IMR-90 (cell line): Measurements from ENCODE around the gene DPH6. TPM values are rescaled to one million over a fixed set of nuclear protein-coding genes. Genes with fewer than 3 reads are reported as not detected.

Experiments used
- ATAC-seq: fragments of 200-7000 bp; cut with Tn5 transposase; 2 replicates; pipeline ENCODE4 v1.9.1; 2020; ENCODE audit warnings: low read depth, mild to moderate bottlenecking, moderate library complexity
- BruUV-seq: library from RNA; stranded (reverse); fragments of 400-500 nt; replicated peaks from 2 replicates; lab custom pipeline; 2021; lab: Mats Ljungman, UMichigan
- CTCF ChIA-PET: fragments of 300-600 bp; formaldehyde crosslinking; extraction: SDS; loops from one replicate; lab custom pipeline; 2021; ENCODE audit warnings: antibody characterized with exemption; lab: Yijun Ruan, JAX
- POLR2A ChIA-PET: fragments of 300-600 bp; sonication (Branson Sonifier 250); formaldehyde crosslinking; loops from one replicate; lab custom pipeline; 2022; ENCODE audit warnings: antibody characterized with exemption; ENCODE audit not compliant: unreplicated experiment; lab: Charles Lee
- DNase-seq: peaks from one replicate; pipeline ENCODE4 v3.0.0; 2013
- H2AFZ ChIP-seq: replicated peaks from 2 replicates; pipeline ENCODE3; 2013; ENCODE audit warnings: low read length, mild to moderate bottlenecking; ENCODE audit not compliant: poor library complexity
- H2AK5ac ChIP-seq: 2 replicates; pipeline ENCODE4 v1.6.1; 2013; ENCODE audit warnings: low read depth, low read length, inconsistent platforms
- H2AK9ac ChIP-seq: replicated peaks from 2 replicates; pipeline ENCODE3; 2013; ENCODE audit warnings: mild to moderate bottlenecking, low read depth, low read length, moderate library complexity; ENCODE audit not compliant: poor library complexity
- H2BK120ac ChIP-seq: 2 replicates; pipeline ENCODE4 v1.6.1; 2013; ENCODE audit warnings: low read depth, low read length, inconsistent platforms
- H2BK15ac ChIP-seq: 3 replicates; pipeline ENCODE4 v1.6.1; 2013; ENCODE audit warnings: low read depth, low read length, inconsistent platforms
- H2BK20ac ChIP-seq: 2 replicates; pipeline ENCODE4 v1.6.1; 2013; ENCODE audit warnings: low read depth, mild to moderate bottlenecking, inconsistent platforms, low read length, moderate library complexity
- H2BK5ac ChIP-seq: 2 replicates; pipeline ENCODE4 v1.6.1; 2013; ENCODE audit warnings: mild to moderate bottlenecking, low read depth, low read length, inconsistent platforms; ENCODE audit not compliant: poor library complexity, severe bottlenecking
- H3K14ac ChIP-seq: replicated peaks from 2 replicates; pipeline ENCODE4 v1.6.1; 2013; ENCODE audit warnings: low read depth, low read length, inconsistent platforms
- H3K18ac ChIP-seq: 2 replicates; pipeline ENCODE4 v1.6.1; 2013; ENCODE audit warnings: low read depth, low read length, control low read depth
- H3K23ac ChIP-seq: 2 replicates; pipeline ENCODE4 v1.6.1; 2013; ENCODE audit warnings: low read depth, low read length, inconsistent platforms
- H3K27ac ChIP-seq: 2 replicates; pipeline ENCODE4 v1.5.1; 2013; ENCODE audit warnings: mild to moderate bottlenecking, control low read depth, low read length; ENCODE audit not compliant: insufficient read depth
- H3K27me3 ChIP-seq: 2 replicates; pipeline ENCODE4 v1.6.1; 2013; ENCODE audit warnings: low read length; ENCODE audit not compliant: control insufficient read depth, insufficient read depth
- H3K36me3 ChIP-seq: 2 replicates; pipeline ENCODE4 v1.6.1; 2013; ENCODE audit warnings: low read length, mixed read lengths; ENCODE audit not compliant: control insufficient read depth, insufficient read depth
- H3K4ac ChIP-seq: 2 replicates; pipeline ENCODE4 v1.6.1; 2013; ENCODE audit warnings: low read depth, low read length, inconsistent platforms
- H3K4me1 ChIP-seq: 2 replicates; pipeline ENCODE4 v1.6.1; 2013; ENCODE audit warnings: low read length, mixed read lengths; ENCODE audit not compliant: control insufficient read depth, insufficient read depth
- H3K4me2 ChIP-seq: 2 replicates; pipeline ENCODE4 v1.6.1; 2013; ENCODE audit warnings: low read depth, mild to moderate bottlenecking, control low read depth, low read length, moderate library complexity
- H3K4me3 ChIP-seq: 2 replicates; pipeline ENCODE4 v1.5.1; 2013; ENCODE audit warnings: low read depth, mild to moderate bottlenecking, control low read depth, low read length, moderate library complexity; ENCODE audit not compliant: insufficient read depth
- H3K56ac ChIP-seq: 2 replicates; pipeline ENCODE4 v1.6.1; 2013; ENCODE audit warnings: low read length, inconsistent platforms; ENCODE audit not compliant: insufficient read depth; ENCODE audit errors: extremely low read depth
- H3K79me1 ChIP-seq, 2 experiments: 2 replicates each; pipeline ENCODE4 v1.6.1; 2013; ENCODE audit warnings: low read length in 2 of 2, inconsistent platforms in 1 of 2, low read depth in 1 of 2
- H3K9ac ChIP-seq: 2 replicates; pipeline ENCODE4 v1.6.1; 2013; ENCODE audit warnings: low read depth, low read length, control low read depth
- H3K9me1 ChIP-seq: 2 replicates; pipeline ENCODE4 v1.6.1; 2013; ENCODE audit warnings: low read length, inconsistent platforms; ENCODE audit not compliant: insufficient read depth
- H3K9me3 ChIP-seq: 2 replicates; pipeline ENCODE4 v1.6.1; 2013; ENCODE audit warnings: low read length; ENCODE audit not compliant: control insufficient read depth, insufficient read depth
- H4K20me1 ChIP-seq: 2 replicates; pipeline ENCODE4 v1.6.1; 2013; ENCODE audit warnings: low read length, inconsistent platforms; ENCODE audit not compliant: insufficient read depth
- H4K5ac ChIP-seq: 2 replicates; pipeline ENCODE4 v1.6.1; 2013; ENCODE audit warnings: mild to moderate bottlenecking, low read depth, low read length, control low read depth
- H4K8ac ChIP-seq, 2 experiments: 2 replicates each; pipeline ENCODE4 v1.6.1; 2013; ENCODE audit warnings: low read depth in 2 of 2, low read length in 2 of 2, control low read depth in 1 of 2, inconsistent platforms in 1 of 2
- H4K91ac ChIP-seq: 2 replicates; pipeline ENCODE4 v1.6.1; 2013; ENCODE audit warnings: low read depth, low read length, inconsistent platforms; ENCODE audit not compliant: insufficient read depth
- MXI1 ChIP-seq: IDR thresholded peaks from 2 replicates; pipeline ENCODE4 v1.6.1; 2012; ENCODE audit warnings: low read depth, mild to moderate bottlenecking, low read length, moderate library complexity, borderline replicate concordance
- NFE2L2 ChIP-seq: fragments of 150-350 bp; IDR thresholded peaks from 2 replicates; pipeline ENCODE4 v1.6.1; 2016; ENCODE audit warnings: low read depth, mild to moderate bottlenecking, low read length
- RAD21 ChIP-seq: IDR thresholded peaks from 2 replicates; pipeline ENCODE4 v1.6.1; 2012; ENCODE audit warnings: low read length, improper control_type of control experiment
- SMC3 ChIP-seq: fragments of 150-350 bp; IDR thresholded peaks from 2 replicates; pipeline ENCODE4 v1.6.1; 2016; ENCODE audit warnings: low read depth, mild to moderate bottlenecking, antibody characterized with exemption, low read length, moderate library complexity
- WGBS, 2 experiments: methylation state at CpG; one replicate each; pipeline versions ENCODE4 v1.1.5 to v1.1.7; 2013; ENCODE audit warnings: missing lambda C conversion rate in 2 of 2; ENCODE audit not compliant: insufficient read length in 1 of 2; ENCODE audit errors: extremely low coverage in 2 of 2; 5-methylcytosine and 5-hydroxymethylcytosine counted together
- dilution Hi-C: fragments of 300-500 bp; cut with HindIII; formaldehyde crosslinking; loops from one replicate; pipeline ENCODE4 v1.14.3; 2018; ENCODE audit warnings: low sequenced_read_pairs; ENCODE audit not compliant: unreplicated experiment
- in situ Hi-C: fragments of 300-500 bp; cut with MboI; formaldehyde crosslinking; loops from 3 replicates; pipeline ENCODE4 v1.14.3; 2019; ENCODE audit warnings: low sequenced_read_pairs, inconsistent platforms, mixed read lengths
- intact Hi-C: fragments of 100-400 bp; cut with micrococcal nuclease; formaldehyde crosslinking; loops from 2 replicates; pipeline ENCODE4 v1.10.0; 2022
- polyA plus RNA-seq, 3 experiments: library from polyadenylated mRNA; depleted of rRNA; stranded (reverse); fragments of >200 nt; gene quantifications; 2 replicates each; pipeline ENCODE4 v1.2.3, GENCODE V29; 2012; ENCODE audit warnings: low replicate concordance in 1 of 3
- total RNA-seq: library from RNA; depleted of rRNA; stranded (reverse); fragments of >200 nt; gene quantifications from 2 replicates; pipeline ENCODE4 v1.2.3, GENCODE V29; 2012
- TF ChIP-seq, protein P1 (sequence below): conservative IDR thresholded peaks from 2 replicates; pipeline ENCODE4 v1.5.1; 2012; ENCODE audit warnings: mild to moderate bottlenecking, low read depth, low read length, improper control_type of control experiment

Gene DPH6
- total and polyA plus RNA-seq, 2 of the 4 experiments (the other 2 are of a cell fraction): 6.1 to 8.1 TPM

GRCh38 chr15:35444557-35445204 lies 101.3 kb downstream of the DPH6 start:
- BruUV-seq: no TSS peak
- in situ Hi-C loops: loop anchor here (5.0 kb wide), 2 partner anchors 152 to 367 kb away; no protein-coding TSS in a partner anchor

More at GRCh38 chr15:35444557-35445204, 101.3 kb downstream of the DPH6 start:
- no peak overlapping the region for H2BK20ac ChIP-seq
- no peaks in the 10 kb centered on the region for H4K20me1 ChIP-seq
- no peaks in the 10 kb centered on the region for H3K79me1 ChIP-seq
- no peak overlapping the region for H3K4me3 ChIP-seq
- no peaks in the 10 kb centered on the region for H3K36me3 ChIP-seq
- no peak overlapping the region for H3K56ac ChIP-seq
- no peaks in the 10 kb centered on the region for H3K9me3 ChIP-seq
- no peak overlapping the region for H2AFZ ChIP-seq
- POLR2A ChIA-PET: no interaction called here
- H3K9me1 ChIP-seq: no peaks in the 10 kb centered on the region
- no peak overlapping the region for H2BK120ac ChIP-seq
- CTCF ChIA-PET: interaction anchor here (0.5 to 4.0 kb wide), 20 partner anchors 9 to 1658 kb away, joined by 3 to 70 read pairs (median 4); no protein-coding TSS in a partner anchor
- H3K18ac ChIP-seq: no peak overlapping the region
- DNase-seq: peak; percentile 63
- H3K9ac ChIP-seq: no peak overlapping the region
- no peak overlapping the region for H2BK5ac ChIP-seq
- H3K14ac ChIP-seq: no peak overlapping the region
- H4K5ac ChIP-seq: no peak overlapping the region
- H2AK5ac ChIP-seq: no peak overlapping the region
- H3K23ac ChIP-seq: no peak overlapping the region
- dilution Hi-C loops: no loop called here
- TF ChIP-seq MXI1: no peak
- TF ChIP-seq, protein P1, sequence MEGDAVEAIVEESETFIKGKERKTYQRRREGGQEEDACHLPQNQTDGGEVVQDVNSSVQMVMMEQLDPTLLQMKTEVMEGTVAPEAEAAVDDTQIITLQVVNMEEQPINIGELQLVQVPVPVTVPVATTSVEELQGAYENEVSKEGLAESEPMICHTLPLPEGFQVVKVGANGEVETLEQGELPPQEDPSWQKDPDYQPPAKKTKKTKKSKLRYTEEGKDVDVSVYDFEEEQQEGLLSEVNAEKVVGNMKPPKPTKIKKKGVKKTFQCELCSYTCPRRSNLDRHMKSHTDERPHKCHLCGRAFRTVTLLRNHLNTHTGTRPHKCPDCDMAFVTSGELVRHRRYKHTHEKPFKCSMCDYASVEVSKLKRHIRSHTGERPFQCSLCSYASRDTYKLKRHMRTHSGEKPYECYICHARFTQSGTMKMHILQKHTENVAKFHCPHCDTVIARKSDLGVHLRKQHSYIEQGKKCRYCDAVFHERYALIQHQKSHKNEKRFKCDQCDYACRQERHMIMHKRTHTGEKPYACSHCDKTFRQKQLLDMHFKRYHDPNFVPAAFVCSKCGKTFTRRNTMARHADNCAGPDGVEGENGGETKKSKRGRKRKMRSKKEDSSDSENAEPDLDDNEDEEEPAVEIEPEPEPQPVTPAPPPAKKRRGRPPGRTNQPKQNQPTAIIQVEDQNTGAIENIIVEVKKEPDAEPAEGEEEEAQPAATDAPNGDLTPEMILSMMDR: peak; percentile 84
- TF ChIP-seq NFE2L2: no peak
- TF ChIP-seq RAD21: peak; percentile 88
- peak; percentile 83 for TF ChIP-seq SMC3
- no peak overlapping the region for H3K4me2 ChIP-seq
- no peaks in the 10 kb centered on the region for H3K27me3 ChIP-seq
- peaks cover 8% of the 10 kb centered on the region; the same call in 1 of the 2 replicates for H3K4me1 ChIP-seq
- no peak overlapping the region for H2AK9ac ChIP-seq
- H4K91ac ChIP-seq: no peak overlapping the region
- no peak overlapping the region for H2BK15ac ChIP-seq
- WGBS, 2 experiments: no CpG with 5 or more reads among the region's 1 CpG
- no peak overlapping the region for H3K4ac ChIP-seq
- intact Hi-C loops: loop anchor here (1.0 kb wide), 3 partner anchors 151 to 366 kb away; no protein-coding TSS in a partner anchor
- ATAC-seq: no peak; the same call in 1 of the 2 replicates
- no peak overlapping the region for H3K27ac ChIP-seq
- no peak overlapping the region for H4K8ac ChIP-seq
